Measurements from ENCODE around the gene RBMS1.

RBMS1 gene

DNA sequence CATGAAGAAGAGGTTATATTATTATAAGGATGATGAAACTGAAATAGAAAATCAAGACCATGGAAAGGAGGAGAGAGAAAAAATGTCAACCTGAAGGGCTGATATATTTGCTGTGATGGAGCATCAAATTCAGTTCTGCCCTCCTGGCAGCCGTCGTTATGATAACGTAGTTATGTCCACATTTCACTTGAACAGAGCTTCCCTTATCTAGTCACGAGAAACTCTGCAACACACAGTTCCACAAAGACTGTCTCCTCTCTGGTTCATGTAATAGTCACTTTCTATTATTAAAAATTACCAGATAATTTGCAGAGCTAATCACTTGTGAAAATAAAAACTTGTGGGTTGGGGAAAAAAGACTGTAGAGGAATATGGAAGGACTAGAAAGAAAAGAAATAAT is 19.5 kb upstream of the RBMS1 start:
- Histone ChIP-seq H3K36me3 (ENCODE audit: insufficient read depth, low read length) (no peaks in the 10 kb centered on the region), H3K4me3 (ENCODE audit: low read length) (no peak overlapping the region), H3K27me3 (ENCODE audit: insufficient read depth, low read length) (no peaks in the 10 kb centered on the region), H2AFZ (ENCODE audit: low read depth, low read length) (no peak overlapping the region), H3K9me3 (ENCODE audit: low read length) (no peaks in the 10 kb centered on the region), H3K4me1 (ENCODE audit: insufficient read depth, low read length) (peaks cover 2% of the 10 kb centered on the region)

- H3K9me3 ChIP-seq (ENCODE audit: low read length): no peaks in the 10 kb centered on the region
- H3K36me3 ChIP-seq (ENCODE audit: insufficient read depth, low read length): no peaks in the 10 kb centered on the region
- H3K4me1 ChIP-seq (ENCODE audit: insufficient read depth, low read length): peaks cover 2% of the 10 kb centered on the region
- no peak overlapping the region for H3K4me3 ChIP-seq (ENCODE audit: low read length)
- H2AFZ ChIP-seq (ENCODE audit: low read depth, low read length): no peak overlapping the region
- no peaks in the 10 kb centered on the region for H3K27me3 ChIP-seq (ENCODE audit: insufficient read depth, low read length)
Measured at GRCh38 chr2:160512491-160512890, 18.9 kb upstream of the RBMS1 start.

DNA sequence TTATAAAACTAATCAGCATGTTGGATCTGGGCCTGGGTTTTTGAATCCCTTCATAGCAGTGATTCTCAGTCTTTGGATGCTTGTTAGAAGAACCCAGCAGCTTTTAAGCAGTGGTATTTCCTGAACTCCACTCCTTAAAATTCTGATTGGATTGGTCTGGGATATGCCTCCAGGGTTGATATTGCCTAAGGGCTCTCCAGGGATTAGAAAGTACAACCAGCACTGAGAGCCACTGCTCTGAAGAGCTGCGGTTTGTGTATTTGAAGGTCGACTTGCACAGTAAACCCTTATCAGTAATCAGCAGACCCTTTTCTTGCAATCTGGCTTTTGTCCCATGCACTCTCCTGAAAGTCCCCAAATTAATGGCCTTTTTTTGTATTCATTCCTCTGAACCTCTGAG is 17.0 kb upstream of the RBMS1 start:
- Histone ChIP-seq H3K4me3 (ENCODE audit: low read length) (no peak overlapping the region), H3K9me3 (ENCODE audit: low read length) (no peaks in the 10 kb centered on the region), H3K4me1 (ENCODE audit: insufficient read depth, low read length) (no peaks in the 10 kb centered on the region), H3K36me3 (ENCODE audit: insufficient read depth, low read length) (no peaks in the 10 kb centered on the region), H2AFZ (ENCODE audit: low read depth, low read length) (no peak overlapping the region), H3K27me3 (ENCODE audit: insufficient read depth, low read length) (no peaks in the 10 kb centered on the region)

- H3K4me3 ChIP-seq (ENCODE audit: low read length): no peak overlapping the region
- H3K9me3 ChIP-seq (ENCODE audit: low read length): no peaks in the 10 kb centered on the region
- no peaks in the 10 kb centered on the region for H3K36me3 ChIP-seq (ENCODE audit: insufficient read depth, low read length)
- H2AFZ ChIP-seq (ENCODE audit: low read depth, low read length): no peak overlapping the region
- no peaks in the 10 kb centered on the region for H3K27me3 ChIP-seq (ENCODE audit: insufficient read depth, low read length)
- H3K4me1 ChIP-seq (ENCODE audit: insufficient read depth, low read length): no peaks in the 10 kb centered on the region
Measured at GRCh38 chr2:160509016-160509415, 15.4 kb upstream of the RBMS1 start.

- no peaks in the 10 kb centered on the region for H3K9me3 ChIP-seq (ENCODE audit: low read length)
- no peak overlapping the region for H3K4me3 ChIP-seq (ENCODE audit: low read length)
- no peaks in the 10 kb centered on the region for H3K27me3 ChIP-seq (ENCODE audit: insufficient read depth, low read length)
- H2AFZ ChIP-seq (ENCODE audit: low read depth, low read length): no peak overlapping the region
- no peaks in the 10 kb centered on the region for H3K4me1 ChIP-seq (ENCODE audit: insufficient read depth, low read length)
- H3K36me3 ChIP-seq (ENCODE audit: insufficient read depth, low read length): no peaks in the 10 kb centered on the region
Measured at GRCh38 chr2:160507464-160507863, 13.9 kb upstream of the RBMS1 start.

DNA sequence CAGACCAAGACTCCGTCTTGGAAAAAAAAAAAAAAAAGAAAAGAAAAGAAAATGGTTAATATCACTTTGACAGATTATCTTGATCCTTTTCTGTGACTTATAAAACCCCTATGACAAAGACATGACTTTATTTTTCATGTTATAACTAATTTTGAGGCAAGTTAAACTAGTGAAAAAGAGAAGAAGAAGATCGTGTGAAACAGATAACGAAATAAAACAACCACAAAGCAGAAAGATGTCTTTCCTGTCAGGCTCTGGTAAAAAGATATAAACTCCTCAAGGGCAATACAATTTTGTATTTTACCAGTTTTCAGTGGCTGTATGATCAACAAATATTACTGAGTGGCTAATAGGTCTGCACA is 13.4 kb upstream of the RBMS1 start:
- Histone ChIP-seq H3K4me3 (ENCODE audit: low read length) (no peak overlapping the region), H3K36me3 (ENCODE audit: insufficient read depth, low read length) (no peaks in the 10 kb centered on the region), H2AFZ (ENCODE audit: low read depth, low read length) (no peak overlapping the region), H3K27me3 (ENCODE audit: insufficient read depth, low read length) (no peaks in the 10 kb centered on the region), H3K4me1 (ENCODE audit: insufficient read depth, low read length) (no peaks in the 10 kb centered on the region), H3K9me3 (ENCODE audit: low read length) (no peaks in the 10 kb centered on the region)

DNA sequence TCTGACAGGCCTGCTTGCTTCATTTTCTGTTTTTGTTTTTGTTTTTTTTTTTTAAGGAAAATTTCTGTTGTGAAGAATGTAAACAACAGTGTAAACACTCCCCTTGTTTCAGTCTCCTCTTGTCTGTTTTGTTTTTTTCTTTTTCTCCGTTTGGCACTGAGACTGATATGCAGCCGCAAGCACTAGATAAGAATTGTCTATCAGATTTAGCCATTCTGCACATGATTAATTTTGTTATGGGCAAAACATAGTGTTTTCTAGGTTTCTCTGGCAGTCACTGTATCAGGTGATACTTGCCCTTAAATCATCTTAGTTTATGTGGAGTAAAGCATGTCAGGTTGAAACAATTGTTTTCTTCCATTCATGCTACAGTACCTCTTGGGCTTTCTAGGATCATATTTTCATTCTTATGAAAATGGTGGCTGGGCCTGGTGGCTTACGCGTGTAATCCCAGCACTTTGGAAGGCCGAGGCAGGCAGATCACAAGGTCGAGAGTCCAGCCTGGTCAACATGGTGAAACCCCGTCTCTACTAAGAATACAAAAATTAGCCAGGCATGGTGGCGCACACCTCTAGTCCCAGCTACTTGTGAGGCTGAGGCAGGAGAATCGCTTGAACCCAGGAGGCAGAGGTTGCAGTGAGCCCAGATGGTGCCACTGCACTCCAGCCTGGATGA is 12.9 kb upstream of the RBMS1 start:
- no peaks in the 10 kb centered on the region for H3K4me1 ChIP-seq (ENCODE audit: insufficient read depth, low read length)
- no peak overlapping the region for H3K4me3 ChIP-seq (ENCODE audit: low read length)

GRCh38 chr2:160505256-160505655 is 11.6 kb upstream of the RBMS1 start:
- no peak overlapping the region for H2AFZ ChIP-seq (ENCODE audit: low read depth, low read length)
- no peaks in the 10 kb centered on the region for H3K27me3 ChIP-seq (ENCODE audit: insufficient read depth, low read length)
- no peaks in the 10 kb centered on the region for H3K36me3 ChIP-seq (ENCODE audit: insufficient read depth, low read length)
- H3K4me3 ChIP-seq (ENCODE audit: low read length): no peak overlapping the region
- H3K4me1 ChIP-seq (ENCODE audit: insufficient read depth, low read length): no peaks in the 10 kb centered on the region
- H3K9me3 ChIP-seq (ENCODE audit: low read length): no peaks in the 10 kb centered on the region

More for the DNA sequence above, 12.9 kb upstream of the RBMS1 start:
- Histone ChIP-seq H3K27me3 (ENCODE audit: insufficient read depth, low read length) (no peaks in the 10 kb centered on the region), H3K9me3 (ENCODE audit: low read length) (no peaks in the 10 kb centered on the region), H3K36me3 (ENCODE audit: insufficient read depth, low read length) (no peaks in the 10 kb centered on the region), H2AFZ (ENCODE audit: low read depth, low read length) (no peak overlapping the region)

GRCh38 chr2:160502478-160502877 is 8.9 kb upstream of the RBMS1 start:
- H2AFZ ChIP-seq (ENCODE audit: low read depth, low read length): no peak overlapping the region
- H3K4me1 ChIP-seq (ENCODE audit: insufficient read depth, low read length): no peaks in the 10 kb centered on the region
- no peaks in the 10 kb centered on the region for H3K9me3 ChIP-seq (ENCODE audit: low read length)
- no peak overlapping the region for H3K4me3 ChIP-seq (ENCODE audit: low read length)
- no peaks in the 10 kb centered on the region for H3K27me3 ChIP-seq (ENCODE audit: insufficient read depth, low read length)
- no peaks in the 10 kb centered on the region for H3K36me3 ChIP-seq (ENCODE audit: insufficient read depth, low read length)

DNA sequence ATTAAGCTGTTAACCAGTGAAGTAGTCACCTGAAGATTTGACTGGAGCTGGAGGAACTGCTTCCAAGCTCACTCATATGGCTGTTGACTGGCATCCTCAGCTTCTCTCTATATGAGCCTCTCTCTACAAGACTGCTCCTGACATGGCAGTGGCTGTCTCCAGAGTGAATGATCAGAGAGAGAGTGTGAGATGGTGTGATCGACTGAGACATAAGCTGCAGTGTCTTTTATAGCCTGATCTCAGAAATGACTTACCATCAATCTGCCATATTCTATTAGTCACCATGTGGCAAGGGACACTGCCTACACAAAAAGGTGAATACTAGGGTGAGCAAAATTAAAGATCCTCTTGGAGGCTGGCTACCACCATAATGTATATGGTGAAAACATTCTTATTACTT is 7.8 kb upstream of the RBMS1 start:
- H3K4me1 ChIP-seq (ENCODE audit: insufficient read depth, low read length): no peaks in the 10 kb centered on the region
- no peaks in the 10 kb centered on the region for H3K9me3 ChIP-seq (ENCODE audit: low read length)
- no peaks in the 10 kb centered on the region for H3K27me3 ChIP-seq (ENCODE audit: insufficient read depth, low read length)
- no peaks in the 10 kb centered on the region for H3K36me3 ChIP-seq (ENCODE audit: insufficient read depth, low read length)
- no peak overlapping the region for H2AFZ ChIP-seq (ENCODE audit: low read depth, low read length)
- no peak overlapping the region for H3K4me3 ChIP-seq (ENCODE audit: low read length)

DNA sequence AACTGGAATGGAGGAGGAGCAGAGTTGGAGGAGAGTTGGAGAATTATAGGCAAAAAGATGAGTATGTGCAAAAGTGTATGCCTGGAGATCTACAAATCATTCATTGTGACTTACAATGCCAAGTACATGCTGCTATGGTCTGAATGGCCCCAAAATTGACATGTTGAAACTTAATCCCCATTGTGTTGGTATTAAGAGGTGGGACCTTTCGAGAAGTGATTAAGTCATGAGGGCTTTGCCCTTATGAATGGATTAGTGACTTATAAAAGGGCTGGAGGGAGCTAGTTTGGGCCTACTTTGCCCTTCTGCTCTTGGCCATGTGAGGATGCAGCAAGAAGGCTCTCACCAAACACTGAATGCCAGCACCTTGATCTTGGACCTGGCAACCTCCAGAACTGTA is 6.3 kb upstream of the RBMS1 start:
- Histone ChIP-seq H3K36me3 (ENCODE audit: insufficient read depth, low read length) (no peaks in the 10 kb centered on the region), H3K27me3 (ENCODE audit: insufficient read depth, low read length) (no peaks in the 10 kb centered on the region), H3K9me3 (ENCODE audit: low read length) (no peaks in the 10 kb centered on the region), H3K4me3 (ENCODE audit: low read length) (no peak overlapping the region), H2AFZ (ENCODE audit: low read depth, low read length) (no peak overlapping the region), H3K4me1 (ENCODE audit: insufficient read depth, low read length) (no peaks in the 10 kb centered on the region)

- Histone ChIP-seq H2AFZ (ENCODE audit: low read depth, low read length) (no peak overlapping the region), H3K9me3 (ENCODE audit: low read length) (no peaks in the 10 kb centered on the region), H3K4me3 (ENCODE audit: low read length) (no peak overlapping the region), H3K4me1 (ENCODE audit: insufficient read depth, low read length) (peaks cover 6% of the 10 kb centered on the region), H3K36me3 (ENCODE audit: insufficient read depth, low read length) (no peaks in the 10 kb centered on the region), H3K27me3 (ENCODE audit: insufficient read depth, low read length) (no peaks in the 10 kb centered on the region)
Measured at GRCh38 chr2:160498137-160498536, 4.5 kb upstream of the RBMS1 start.

- Histone ChIP-seq H2AFZ (ENCODE audit: low read depth, low read length) (peak overlapping the region; percentile 91), H3K4me1 (ENCODE audit: insufficient read depth, low read length) (peaks cover 23% of the 10 kb centered on the region), H3K9me3 (ENCODE audit: low read length) (no peaks in the 10 kb centered on the region), H3K27me3 (ENCODE audit: insufficient read depth, low read length) (no peaks in the 10 kb centered on the region), H3K36me3 (ENCODE audit: insufficient read depth, low read length) (no peaks in the 10 kb centered on the region), H3K4me3 (ENCODE audit: low read length) (peak overlapping the region; percentile 96)
Measured at GRCh38 chr2:160494201-160494644, 616 bp upstream of the RBMS1 start.
